ENCODE measurements around the gene DGKI. TPM values are rescaled to one million over a fixed set of nuclear protein-coding genes. Genes with fewer than 3 reads are reported as not detected.
A peak's percentile ranks its signal among the peaks of the same experiment; 100 is the strongest.

Gene DGKI
- total and polyA plus RNA-seq, 2 of the 4 experiments (the other 2 are of a cell fraction) = 3.9 to 15.8 TPM

- Histone ChIP-seq H3K4me2 (ENCODE audit: low read depth, low read length) (peak overlapping the region; percentile 36; the same call in 1 of the 2 replicates), H3K4me1 (ENCODE audit: control insufficient read depth, insufficient read depth, low read length) (peaks cover 9% of the 10 kb centered on the region), H3K36me3 (ENCODE audit: control insufficient read depth, insufficient read depth, low read length) (peaks cover 2% of the 10 kb centered on the region; the same call in 1 of the 2 replicates), H3K27ac (ENCODE audit: insufficient read depth, low read length) (no peak overlapping the region), H3K18ac (ENCODE audit: low read depth, low read length) (peak overlapping the region; percentile 84; the same call in 1 of the 2 replicates), H2BK5ac (ENCODE audit: low read depth, low read length, poor library complexity, severe bottlenecking) (peak overlapping the region; percentile 94), H3K27me3 (ENCODE audit: control insufficient read depth, insufficient read depth, low read length) (no peaks in the 10 kb centered on the region), H3K9me1 (ENCODE audit: insufficient read depth, low read length) (no peaks in the 10 kb centered on the region), H2AFZ (replicated peaks; ENCODE audit: low read length, poor library complexity) (peak overlapping the region; percentile 25), H3K4ac (ENCODE audit: low read depth, low read length) (peak overlapping the region; percentile 81; the same call in 1 of the 2 replicates), H3K9ac (ENCODE audit: low read depth, low read length) (no peak overlapping the region), H3K23ac (ENCODE audit: low read depth, low read length) (peak overlapping the region; percentile 82; the same call in 1 of the 2 replicates), H3K14ac (replicated peaks; ENCODE audit: low read depth, low read length) (peak overlapping the region; percentile 79), H3K9me3 (ENCODE audit: control insufficient read depth, insufficient read depth, low read length) (peaks cover 13% of the 10 kb centered on the region), H2AK5ac (ENCODE audit: low read depth, low read length) (peak overlapping the region; percentile 94), H3K56ac (ENCODE audit: extremely low read depth, insufficient read depth, low read length) (no peak overlapping the region), H4K20me1 (ENCODE audit: insufficient read depth, low read length) (no peaks in the 10 kb centered on the region), H4K5ac (ENCODE audit: low read depth, low read length) (peak overlapping the region; percentile 38; the same call in 1 of the 2 replicates), H2BK120ac (ENCODE audit: low read depth, low read length) (peak overlapping the region; percentile 96), H4K91ac (ENCODE audit: insufficient read depth, low read depth, low read length) (peak overlapping the region; percentile 79), H2BK20ac (ENCODE audit: low read depth, low read length) (peak overlapping the region; percentile 96), H2AK9ac (replicated peaks; ENCODE audit: low read depth, low read length, poor library complexity) (no peak overlapping the region), H3K79me1 (ENCODE audit: low read depth in 1 of 2, low read length in 2 of 2) (0 out of 4 replicates have a peak, but pooled peaks cover 0 to 3% of the 10 kb centered on the region in 2 experiments), H4K8ac (ENCODE audit: low read depth in 2 of 2, low read length in 2 of 2) (peak overlapping the region in 1 of 2 experiments; percentile 81; a peak in 2 of 4 replicates), H3K4me3 (ENCODE audit: insufficient read depth, low read depth, low read length) (no peak overlapping the region), H2BK15ac (ENCODE audit: low read depth, low read length) (peak overlapping the region; percentile 34; the same call in 2 of the 3 replicates)
- in situ Hi-C loops (cut with MboI; ENCODE audit: low sequenced_read_pairs) = no loop called here
- intact Hi-C loops (cut with micrococcal nuclease) = no loop called here
- TF ChIP-seq RAD21 (IDR thresholded peaks at IDR 0.05; ENCODE audit: low read length) (no peak), RCOR1 (IDR thresholded peaks at IDR 0.05; ENCODE audit: insufficient replicate concordance, low read length) (no peak), SMC3 (IDR thresholded peaks at IDR 0.05; ENCODE audit: low read depth, low read length) (no peak), MAFK (IDR thresholded peaks at IDR 0.05; ENCODE audit: low read depth, low read length) (no peak), FOS (IDR thresholded peaks at IDR 0.05; ENCODE audit: low read depth, low read length) (no peak), POLR2A (IDR thresholded peaks at IDR 0.05; ENCODE audit: low read depth, low read length) (no peak), ELK1 (IDR thresholded peaks at IDR 0.05; ENCODE audit: borderline replicate concordance, low read depth, low read length) (no peak), MXI1 (IDR thresholded peaks at IDR 0.05; ENCODE audit: borderline replicate concordance, low read depth, low read length) (no peak)
- no TSS peak for BruUV-seq (replicated peaks)
- POLR2A ChIA-PET (ENCODE audit: unreplicated experiment) = no interaction called here
- dilution Hi-C loops (cut with HindIII; ENCODE audit: low sequenced_read_pairs, unreplicated experiment) = no loop called here
- ATAC-seq (ENCODE audit: low read depth) = peak; percentile 37
- CTCF ChIA-PET = interaction anchor here (1.2 to 2.8 kb wide), 2 partner anchors 180 to 184 kb away, joined by 3 to 13 read pairs; no protein-coding TSS in a partner anchor
- DNase-seq = no peak
- WGBS, 2 experiments (ENCODE audit: extremely low coverage in 2 of 2, insufficient read length in 1 of 2) = no CpG with 5 or more reads among the region's 1 CpG
Measured at GRCh38 chr7:137836541-137836940, 10.2 kb downstream of the DGKI start.
